ENCODE data around the gene ZCCHC10. TPM values are rescaled to one million over a fixed set of nuclear protein-coding genes. Genes with fewer than 3 reads are reported as not detected.
"Not testable (repeated sequence)": the region's sequence is repeated elsewhere in the genome, so short reads cannot be mapped to it uniquely, and the experiment has no call there.

ZCCHC10 gene
- total and polyA plus RNA-seq, 2 donors (not counting 3 experiments of a cell fraction or from before 2014, with no cell fraction given) = 25.9 to 32.1 TPM

- dilution Hi-C loops (cut with MboI; ENCODE audit: extremely low pct_ligation_motif_present, low sequenced_read_pairs) = no loop called here
- Histone ChIP-seq H3K9me1 (replicated peaks; ENCODE audit: control insufficient read depth, extremely low read depth, insufficient read depth, low read length) (no peaks in the 10 kb centered on the region), H3K27ac (ENCODE audit: insufficient read depth, low read depth, low read length) (no peak overlapping the region), H3K79me2 (ENCODE audit: control insufficient read depth, insufficient read depth, low read length) (peaks cover 8% of the 10 kb centered on the region), H3K4me1 (ENCODE audit: control insufficient read depth, extremely low read depth, insufficient read depth, low read length) (no peaks in the 10 kb centered on the region), H3K4me2 (ENCODE audit: insufficient read depth, low read length) (no peak overlapping the region), H4K20me1 (replicated peaks; ENCODE audit: control insufficient read depth, extremely low read depth, insufficient read depth, low read length) (no peaks in the 10 kb centered on the region), H3K27me3 (ENCODE audit: control insufficient read depth in 2 of 2, insufficient read depth in 2 of 2, low read length in 2 of 2) (no peaks in the 10 kb centered on the region), H3K36me3 (ENCODE audit: control insufficient read depth in 2 of 2, extremely low read depth in 1 of 2, insufficient read depth in 2 of 2, low read length in 2 of 2) (peaks cover 2 to 3% of the 10 kb centered on the region in 2 experiments), H3K4me3 (replicated peaks in 1 of 3; ENCODE audit: insufficient read depth in 1 of 3, low read depth in 1 of 3, low read length in 3 of 3) (no peak overlapping the region), H3K9ac (replicated peaks; ENCODE audit: extremely low read depth, insufficient read depth, low read length) (no peak overlapping the region), H2AFZ (ENCODE audit: low read depth, low read length) (no peak overlapping the region), H3K9me3 (replicated peaks; ENCODE audit: control insufficient read depth, insufficient read depth, low read length) (no peaks in the 10 kb centered on the region)
- intact Hi-C loops (cut with micrococcal nuclease) = no loop called here
- no peak for FAIRE-seq
- no peak for DNase-seq (ENCODE audit: low read depth, low spot score)
- ChIA-PET POLR2A (no interaction called here), CTCF (no interaction called here)
- no peak for TF ChIP-seq MAX (IDR thresholded peaks at IDR 0.05; ENCODE audit: insufficient read depth, insufficient read length)
- TF ChIP-seq EZH2 (IDR thresholded peaks at IDR 0.05; ENCODE audit: borderline replicate concordance, low read depth, low read length, severe bottlenecking) = no peak
- no peak for TF ChIP-seq FOS (IDR thresholded peaks at IDR 0.05; ENCODE audit: borderline replicate concordance, insufficient read depth, low read length)
- TF ChIP-seq GATA2 (IDR thresholded peaks at IDR 0.05; ENCODE audit: insufficient read depth, insufficient read length, low read depth, low read length) = no peak
- no peak for TF ChIP-seq CTCF (IDR thresholded peaks at IDR 0.05; ENCODE audit: extremely low read depth in 1 of 2, insufficient read depth in 1 of 2, low read depth in 1 of 2, low read length in 2 of 2)
- no peak for TF ChIP-seq POLR2A (IDR thresholded peaks at IDR 0.05; ENCODE audit: low read depth, low read length)
- TF ChIP-seq POLR2AphosphoS5 (IDR thresholded peaks at IDR 0.05; ENCODE audit: insufficient read depth, low read depth, low read length) = no peak
- TF ChIP-seq MYC (IDR thresholded peaks at IDR 0.05; ENCODE audit: low read depth, low read length) = no peak
- BruUV-seq (replicated peaks) = no TSS peak
Observed at GRCh38 chr5:133015466-133015865, 10.9 kb downstream of the ZCCHC10 start.

GRCh38 chr5:133008455-133008854, 17.9 kb downstream of the ZCCHC10 start:
- POLR2A ChIA-PET; H3K36me3 ChIP-seq (ENCODE audit: control insufficient read depth in 2 of 2, extremely low read depth in 1 of 2, insufficient read depth in 2 of 2, low read length in 2 of 2); H3K79me2 ChIP-seq (ENCODE audit: control insufficient read depth, insufficient read depth, low read length); CTCF ChIA-PET; H3K27me3 ChIP-seq (ENCODE audit: control insufficient read depth in 2 of 2, insufficient read depth in 2 of 2, low read length in 2 of 2); H3K27ac ChIP-seq (ENCODE audit: insufficient read depth, low read depth, low read length); H4K20me1 ChIP-seq (replicated peaks; ENCODE audit: control insufficient read depth, extremely low read depth, insufficient read depth, low read length); H3K4me3 ChIP-seq (replicated peaks in 1 of 3; ENCODE audit: insufficient read depth in 1 of 3, low read depth in 1 of 3, low read length in 3 of 3); dilution Hi-C loops (cut with MboI; ENCODE audit: extremely low pct_ligation_motif_present, low sequenced_read_pairs); H3K9me3 ChIP-seq (replicated peaks; ENCODE audit: control insufficient read depth, insufficient read depth, low read length); H3K4me2 ChIP-seq (ENCODE audit: insufficient read depth, low read length); FAIRE-seq; H3K9me1 ChIP-seq (replicated peaks; ENCODE audit: control insufficient read depth, extremely low read depth, insufficient read depth, low read length); H3K9ac ChIP-seq (replicated peaks; ENCODE audit: extremely low read depth, insufficient read depth, low read length); BruUV-seq (replicated peaks); DNase-seq (ENCODE audit: low read depth, low spot score); H2AFZ ChIP-seq (ENCODE audit: low read depth, low read length); intact Hi-C loops (cut with micrococcal nuclease); H3K4me1 ChIP-seq (ENCODE audit: control insufficient read depth, extremely low read depth, insufficient read depth, low read length): not testable (repeated sequence)

All from endothelial cell of umbilical vein (primary cell).